CD4-positive, alpha-beta memory T cell (primary cell): ENCODE data around the gene PPP1R3E. TPM values are rescaled to one million over a fixed set of nuclear protein-coding genes. Genes with fewer than 3 reads are reported as not detected.

Experiments
- CTCF ChIA-PET: fragments of 350-600 bp; sonication (Branson Sonifier 250); formaldehyde crosslinking; loops from one replicate; lab custom pipeline; 2021; ENCODE audit warnings: inconsistent platforms; ENCODE audit not compliant: partially characterized antibody; lab: Charles Lee
- POLR2A ChIA-PET: fragments of 350-600 bp; sonication (Branson Sonifier 250); formaldehyde crosslinking; loops from one replicate; lab custom pipeline; 2021; ENCODE audit not compliant: partially characterized antibody; lab: Charles Lee
- DNase-seq, 5 donors: peaks; one replicate each; pipeline versions ENCODE4 v3.0.0 to v3.0.0-alpha.2; 2020 to 2022; ENCODE audit warnings: mixed read lengths in 1 of 5
- H3K27ac ChIP-seq: one replicate; pipeline ENCODE4 v1.7.0; 2013; ENCODE audit warnings: low read depth, low read length
- H3K27me3 ChIP-seq: 2 replicates; pipeline ENCODE4 v1.7.0; 2013; ENCODE audit warnings: mild to moderate bottlenecking, low read length, moderate library complexity; ENCODE audit not compliant: insufficient read depth
- H3K36me3 ChIP-seq: 2 replicates; pipeline ENCODE4 v1.7.0; 2013; ENCODE audit warnings: mild to moderate bottlenecking, low read length, moderate library complexity; ENCODE audit not compliant: insufficient read depth
- H3K4me1 ChIP-seq: 2 replicates; pipeline ENCODE4 v1.7.0; 2013; ENCODE audit warnings: mild to moderate bottlenecking, low read length, moderate library complexity; ENCODE audit not compliant: insufficient read depth
- H3K4me3 ChIP-seq, 2 donors: one replicate each; pipeline ENCODE4 v1.7.0; 2013; ENCODE audit warnings: low read length in 2 of 2, mild to moderate bottlenecking in 1 of 2
- H3K9me3 ChIP-seq, 2 donors: one replicate each; pipeline ENCODE4 v1.7.0; 2013; ENCODE audit warnings: low read length in 2 of 2, control low read depth in 1 of 2; ENCODE audit not compliant: control insufficient read depth in 1 of 2
- H3K27ac Mint-ChIP-seq, 7 donors: one replicate each; pipeline ENCODE4 v1.8.0; 2020 to 2021; ENCODE audit warnings: mixed read lengths in 7 of 7, mild to moderate bottlenecking in 6 of 7, inconsistent platforms in 3 of 7, moderate library complexity in 3 of 7
- H3K27me3 Mint-ChIP-seq, 2 donors: one replicate each; pipeline ENCODE4 v1.8.0; 2020 to 2021; ENCODE audit warnings: mixed read lengths in 2 of 2
- H3K36me3 Mint-ChIP-seq, 2 donors: one replicate each; pipeline ENCODE4 v1.8.0; 2020 to 2021; ENCODE audit warnings: mixed read lengths in 2 of 2, inconsistent platforms in 1 of 2, mild to moderate bottlenecking in 1 of 2
- H3K4me1 Mint-ChIP-seq, 4 donors: one replicate each; pipeline ENCODE4 v1.8.0; 2020 to 2021; ENCODE audit warnings: mixed read lengths in 4 of 4, mild to moderate bottlenecking in 1 of 4
- H3K4me3 Mint-ChIP-seq, 8 donors: one replicate each; pipeline ENCODE4 v1.8.0; 2020 to 2021; ENCODE audit warnings: mixed read lengths in 8 of 8, mild to moderate bottlenecking in 7 of 8, moderate library complexity in 6 of 8, inconsistent platforms in 3 of 8
- H3K9me3 Mint-ChIP-seq, 8 donors: one replicate each; pipeline ENCODE4 v1.8.0; 2020 to 2021; ENCODE audit warnings: mixed read lengths in 8 of 8, mild to moderate bottlenecking in 5 of 8, inconsistent platforms in 3 of 8, moderate library complexity in 1 of 8
- intact Hi-C: fragments of 100-400 bp; cut with micrococcal nuclease; formaldehyde crosslinking; loops from one replicate; pipeline ENCODE4 v1.15.1; 2023
- polyA plus RNA-seq, 2 donors: library from polyadenylated mRNA; unstranded; fragments of 300-500 nt; fragmentation: Illumina TruSeq; gene quantifications; one replicate each; pipeline ENCODE4 v1.2.3, GENCODE V29; 2021
- total RNA-seq, 2 experiments: library from RNA; stranded (reverse); gene quantifications; one replicate each; pipeline ENCODE4 v1.2.3, GENCODE V29; 2021

The PPP1R3E gene
- total and polyA plus RNA-seq, 4 experiments from 2014 or later: 1.3 to 87.3 (median 42.6) TPM

DNA sequence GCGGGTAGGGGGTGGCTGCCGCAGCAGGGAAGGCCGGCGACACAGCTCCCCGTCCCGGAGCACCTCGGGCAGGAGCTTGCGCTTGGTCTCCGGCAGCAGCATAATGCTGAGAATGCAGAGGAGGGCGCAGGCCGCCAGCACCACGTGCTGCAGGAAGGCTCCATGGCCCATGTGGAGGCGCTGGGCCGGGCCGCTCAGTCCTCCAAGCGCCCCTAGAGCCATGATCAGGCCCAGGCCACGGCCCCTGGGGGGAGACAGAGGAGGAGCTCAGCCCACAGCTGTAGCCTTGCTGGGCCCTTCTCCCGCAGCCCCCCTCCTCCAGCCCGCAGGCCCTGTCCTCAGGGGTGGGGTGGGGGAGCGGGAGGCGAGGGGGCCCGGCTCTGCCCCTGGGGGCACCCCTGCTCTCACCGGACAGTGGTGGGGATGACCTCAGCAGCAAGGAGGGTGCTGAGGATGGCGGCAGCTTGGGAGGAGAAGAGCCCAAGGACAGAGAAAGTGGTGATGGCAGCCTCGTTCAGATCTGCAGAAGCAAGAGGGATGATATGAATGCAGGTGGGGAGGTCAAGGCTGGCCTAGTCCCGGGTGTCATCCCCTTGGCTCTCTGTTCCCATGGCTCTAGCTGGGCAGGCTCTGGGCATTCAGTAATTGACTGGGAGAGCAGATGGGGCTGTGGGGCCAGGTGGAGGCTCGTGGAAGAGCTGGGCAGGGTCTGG, 44.2 kb upstream of the PPP1R3E start:
- POLR2A ChIA-PET: no interaction called here
- Mint-ChIP-seq H3K27me3 (peaks cover 17 to 20% of the 10 kb centered on the region in 2 donors), H3K4me3 (no peak overlapping the region), H3K4me1 (peaks cover 4 to 11% (median 8%) of the 10 kb centered on the region in 4 donors), H3K27ac (no peak overlapping the region), H3K9me3 (no peaks in the 10 kb centered on the region), H3K36me3 (no peaks in the 10 kb centered on the region)
- Histone ChIP-seq H3K9me3 (no peaks in the 10 kb centered on the region), H3K4me1 (peaks cover 5% of the 10 kb centered on the region), H3K27ac (no peak overlapping the region), H3K36me3 (no peaks in the 10 kb centered on the region), H3K4me3 (no peak overlapping the region), H3K27me3 (no peaks in the 10 kb centered on the region)
- CTCF ChIA-PET: no interaction called here
- intact Hi-C loops: no loop called here
- DNase-seq: no peak

DNA sequence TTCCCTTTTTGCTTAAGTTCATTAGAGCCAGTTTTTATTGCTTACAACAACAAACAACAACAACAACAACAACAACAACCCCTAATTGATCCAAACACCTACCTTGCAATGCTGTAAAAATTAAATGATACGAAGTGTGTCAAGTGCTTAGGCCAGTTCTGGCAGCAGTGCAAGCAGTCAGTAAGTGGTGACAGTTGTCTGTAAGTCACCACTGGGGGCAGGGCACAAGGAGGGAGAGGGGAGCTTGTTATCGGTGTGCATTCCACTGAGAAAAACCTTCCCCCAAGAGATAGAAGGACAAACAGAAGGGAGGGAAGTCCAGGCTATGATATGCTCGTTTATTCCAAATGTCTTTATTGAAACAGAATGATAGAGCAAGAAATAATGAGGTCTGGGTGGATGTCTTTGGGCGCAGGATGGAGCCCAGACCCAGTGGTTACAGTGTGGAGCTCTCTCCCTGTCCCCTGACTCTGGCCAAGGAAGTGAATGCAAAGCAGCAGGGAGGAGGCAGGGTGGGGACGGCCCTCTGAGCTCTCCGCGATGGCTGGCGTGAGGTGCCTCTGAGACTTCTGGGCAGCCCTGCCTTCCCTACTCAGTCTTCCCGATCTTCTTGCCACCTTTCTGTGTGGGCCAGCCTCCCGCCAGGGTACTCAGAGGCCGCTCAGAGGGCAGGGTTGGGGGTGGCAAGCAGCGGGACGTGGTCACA, 43.5 kb upstream of the PPP1R3E start:
- no peak overlapping the region for H3K27ac ChIP-seq
- no peaks in the 10 kb centered on the region for H3K9me3 Mint-ChIP-seq
- no peak overlapping the region for H3K4me3 Mint-ChIP-seq
- H3K4me3 ChIP-seq: no peak overlapping the region
- POLR2A ChIA-PET: no interaction called here
- H3K4me1 Mint-ChIP-seq: peaks cover 1 to 7% (median 4%) of the 10 kb centered on the region in 4 donors
- H3K27me3 ChIP-seq: no peaks in the 10 kb centered on the region
- H3K36me3 Mint-ChIP-seq: no peaks in the 10 kb centered on the region
- intact Hi-C loops: no loop called here
- no peak for DNase-seq
- CTCF ChIA-PET: interaction anchor here (1.2 to 1.8 kb wide), 4 partner anchors 15 to 34 kb away, joined by 3 to 6 read pairs (median 5); no protein-coding TSS in a partner anchor
- peak overlapping the region in 1 of 7 donors; percentile 49 for H3K27ac Mint-ChIP-seq
- H3K4me1 ChIP-seq: no peaks in the 10 kb centered on the region
- H3K9me3 ChIP-seq: no peaks in the 10 kb centered on the region
- peaks cover 13 to 17% of the 10 kb centered on the region in 2 donors for H3K27me3 Mint-ChIP-seq
- H3K36me3 ChIP-seq: no peaks in the 10 kb centered on the region

DNA sequence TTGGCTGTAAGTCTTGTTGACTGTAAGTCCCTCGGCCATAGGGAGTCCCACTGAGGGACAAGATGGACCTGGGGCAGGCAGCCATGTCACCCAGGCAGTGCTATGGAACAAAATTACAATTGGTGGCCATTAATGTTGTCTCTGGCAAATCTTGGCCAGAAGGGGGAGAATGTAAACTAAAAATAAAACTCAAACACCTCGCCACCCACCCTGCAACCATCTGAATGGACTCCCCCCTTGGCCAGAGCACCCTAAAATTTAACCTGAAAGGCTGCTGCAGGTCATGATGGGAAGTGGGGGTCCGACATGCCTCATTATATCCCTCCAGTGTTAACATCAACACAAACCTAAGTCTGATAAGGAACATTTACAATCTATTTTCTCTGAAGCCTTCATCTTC, 41.8 kb upstream of the PPP1R3E start:
- H3K36me3 ChIP-seq: no peaks in the 10 kb centered on the region
- no peak overlapping the region for H3K4me3 Mint-ChIP-seq
- no peaks in the 10 kb centered on the region for H3K36me3 Mint-ChIP-seq
- H3K27me3 Mint-ChIP-seq: peaks cover 3 to 7% of the 10 kb centered on the region in 2 donors
- H3K4me1 Mint-ChIP-seq: no peaks in the 10 kb centered on the region
- CTCF ChIA-PET: interaction anchor here (1.2 to 1.8 kb wide), 3 partner anchors 16 to 36 kb away, joined by 5 to 6 read pairs (median 5); no protein-coding TSS in a partner anchor
- H3K4me3 ChIP-seq: no peak overlapping the region
- H3K9me3 Mint-ChIP-seq: peaks cover 0 to 2% (median 0%) of the 10 kb centered on the region in 8 donors
- no peak overlapping the region for H3K27ac ChIP-seq
- POLR2A ChIA-PET: no interaction called here
- intact Hi-C loops: no loop called here
- no peak for DNase-seq
- H3K27me3 ChIP-seq: no peaks in the 10 kb centered on the region
- H3K9me3 ChIP-seq: no peaks in the 10 kb centered on the region
- H3K27ac Mint-ChIP-seq: no peak overlapping the region
- no peaks in the 10 kb centered on the region for H3K4me1 ChIP-seq

DNA sequence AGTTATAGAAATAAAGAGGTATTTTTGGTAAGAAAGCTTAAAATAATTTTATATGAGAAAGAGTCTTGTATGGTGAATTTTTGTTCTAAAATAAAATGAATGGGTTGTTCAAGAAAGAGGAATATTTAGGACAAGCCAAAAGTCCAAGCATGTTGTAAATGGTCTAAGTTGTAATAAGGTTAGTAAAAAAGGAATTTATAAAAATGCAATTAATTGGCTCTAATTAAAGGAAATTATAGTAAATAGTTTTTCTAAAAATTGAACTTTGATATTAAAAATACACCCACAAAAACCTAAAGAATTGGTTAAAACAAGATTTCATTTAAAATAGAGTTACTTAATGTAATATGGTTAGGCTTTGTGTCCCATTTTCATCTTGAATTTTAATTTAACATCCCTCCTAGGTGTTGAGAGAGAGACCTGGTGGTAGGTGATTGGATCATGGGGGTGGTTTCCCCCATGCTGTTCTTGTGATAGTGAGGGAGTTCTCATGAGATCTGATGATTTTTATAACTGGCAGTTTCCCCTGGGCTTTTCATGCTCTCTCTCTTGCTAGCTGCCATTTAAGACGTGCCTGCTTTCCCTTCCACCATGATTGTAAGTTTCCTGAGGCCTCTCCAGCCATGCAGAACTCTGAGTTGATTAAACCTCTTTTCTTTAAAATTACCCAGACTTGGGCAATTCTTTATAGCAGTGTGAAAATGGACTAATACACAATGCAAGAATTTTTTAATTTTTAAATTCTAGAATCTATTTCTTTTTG, 37.0 kb upstream of the PPP1R3E start:
- POLR2A ChIA-PET: no interaction called here
- no peaks in the 10 kb centered on the region for H3K9me3 ChIP-seq
- H3K36me3 Mint-ChIP-seq: no peaks in the 10 kb centered on the region
- no peak for DNase-seq
- no peaks in the 10 kb centered on the region for H3K4me1 Mint-ChIP-seq
- H3K4me1 ChIP-seq: no peaks in the 10 kb centered on the region
- peaks cover 0 to 2% (median 0%) of the 10 kb centered on the region in 8 donors for H3K9me3 Mint-ChIP-seq
- peaks cover 15 to 17% of the 10 kb centered on the region in 2 donors for H3K27me3 Mint-ChIP-seq
- intact Hi-C loops: no loop called here
- no peak overlapping the region for H3K4me3 Mint-ChIP-seq
- H3K27ac Mint-ChIP-seq: no peak overlapping the region
- no peaks in the 10 kb centered on the region for H3K36me3 ChIP-seq
- CTCF ChIA-PET: interaction anchor here (1.4 kb wide), 1 partner anchor 41 kb away, joined by 4 read pairs; no protein-coding TSS in a partner anchor
- H3K4me3 ChIP-seq: no peak overlapping the region
- no peaks in the 10 kb centered on the region for H3K27me3 ChIP-seq
- H3K27ac ChIP-seq: no peak overlapping the region

DNA sequence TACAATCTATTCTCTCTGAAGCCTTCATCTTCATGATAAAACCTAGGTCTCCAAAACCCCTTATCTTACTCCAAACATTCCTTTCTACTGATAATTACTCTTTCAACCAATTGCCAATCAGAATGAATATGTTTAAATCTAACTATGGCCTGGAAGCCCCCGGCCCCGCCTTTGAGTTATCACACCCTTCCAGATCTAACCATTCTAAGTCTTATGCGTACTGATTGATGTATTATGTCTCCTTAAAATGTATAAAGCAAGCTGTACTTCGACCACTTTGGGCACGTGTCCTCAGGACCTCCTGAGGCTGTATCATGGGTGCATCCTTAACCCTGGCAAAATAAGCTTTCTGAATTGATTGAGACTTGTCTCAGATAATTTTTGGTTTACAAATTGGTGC, 33.0 kb upstream of the PPP1R3E start:
- peaks cover 0 to 4% (median 0%) of the 10 kb centered on the region in 8 donors for H3K9me3 Mint-ChIP-seq
- Histone ChIP-seq H3K36me3 (no peaks in the 10 kb centered on the region), H3K27ac (no peak overlapping the region), H3K4me1 (no peaks in the 10 kb centered on the region), H3K4me3 (no peak overlapping the region), H3K27me3 (no peaks in the 10 kb centered on the region), H3K9me3 (no peaks in the 10 kb centered on the region)
- H3K4me3 Mint-ChIP-seq: no peak overlapping the region
- ChIA-PET POLR2A (interaction anchor here (1.0 kb wide), 1 partner anchor 14 kb away, joined by 3 read pairs; no protein-coding TSS in a partner anchor), CTCF (interaction anchor here (1.3 kb wide), 1 partner anchor 45 kb away, joined by 4 read pairs; no protein-coding TSS in a partner anchor)
- H3K27me3 Mint-ChIP-seq: peaks cover 12 to 18% of the 10 kb centered on the region in 2 donors
- DNase-seq: no peak
- intact Hi-C loops: no loop called here
- H3K36me3 Mint-ChIP-seq: no peaks in the 10 kb centered on the region
- no peaks in the 10 kb centered on the region for H3K4me1 Mint-ChIP-seq
- H3K27ac Mint-ChIP-seq: no peak overlapping the region

DNA sequence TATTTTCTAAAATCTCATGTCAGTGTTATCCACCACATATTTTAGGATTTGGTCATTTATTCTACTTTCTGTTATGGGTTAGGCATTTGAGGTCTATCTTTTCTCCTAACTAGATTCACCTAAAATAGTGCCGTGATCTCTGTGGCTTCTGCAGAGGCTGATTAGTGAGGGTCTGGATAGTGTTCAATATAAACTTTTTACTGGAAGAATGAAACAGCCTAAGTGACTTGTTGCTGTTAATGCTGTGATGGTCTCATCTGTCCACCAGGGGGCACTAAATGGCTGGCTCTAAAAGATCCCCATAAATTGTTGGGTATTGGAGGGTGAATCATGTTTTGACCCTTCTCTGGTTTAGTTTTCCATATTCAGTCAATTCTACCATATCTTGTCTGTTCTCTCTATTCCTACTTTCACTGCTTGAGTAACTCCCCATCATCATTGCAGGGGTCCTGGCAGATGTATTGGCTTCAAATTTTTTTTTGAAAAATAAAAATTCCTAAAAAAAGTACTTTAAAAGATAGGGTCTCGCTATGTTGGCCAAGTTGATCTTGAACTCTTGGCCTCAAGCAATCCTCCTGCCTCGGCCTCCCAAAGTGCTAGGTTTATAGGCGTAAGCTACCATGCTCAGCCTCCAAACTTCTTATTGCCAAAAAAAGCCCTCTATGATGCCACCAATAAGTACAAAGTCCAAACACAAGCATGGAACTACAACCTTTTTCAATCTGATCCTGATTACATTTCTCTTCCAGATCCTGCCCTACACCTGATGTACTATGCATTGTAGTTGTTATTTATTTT, 25.5 kb upstream of the PPP1R3E start:
- DNase-seq: peak; percentile 48 to 64 (median 60)

More for the DNA sequence above, 25.5 kb upstream of the PPP1R3E start:
- Histone ChIP-seq H3K27me3 (no peaks in the 10 kb centered on the region), H3K4me3 (no peak overlapping the region), H3K9me3 (no peaks in the 10 kb centered on the region), H3K36me3 (peaks cover 18% of the 10 kb centered on the region), H3K4me1 (peaks cover 9% of the 10 kb centered on the region), H3K27ac (no peak overlapping the region)
- Mint-ChIP-seq H3K4me3 (no peak overlapping the region), H3K36me3 (peaks cover 16 to 27% of the 10 kb centered on the region in 2 donors), H3K27ac (peak overlapping the region in 2 of 7 donors; percentile 28 to 60), H3K27me3 (peaks cover 0 to 2% of the 10 kb centered on the region in 2 donors), H3K4me1 (peaks cover 3 to 8% (median 5%) of the 10 kb centered on the region in 4 donors), H3K9me3 (no peaks in the 10 kb centered on the region)
- POLR2A ChIA-PET: interaction anchor here (0.8 to 1.5 kb wide), 2 partner anchors 26 to 42 kb away, joined by 3 read pairs; partner anchors contain the start of gene HOMEZ
- CTCF ChIA-PET: interaction anchor here (1.2 to 3.0 kb wide), 10 partner anchors 17 to 232 kb away, joined by 4 to 25 read pairs (median 6); no protein-coding TSS in a partner anchor
- intact Hi-C loops: loop anchor here (1.0 to 10.0 kb wide), 5 partner anchors 52 to 733 kb away; partner anchors contain the start of gene ABHD4
